GM15510 (cell line): ENCODE data around the gene TTC39C.

ENCODE experiments used
- POLR2A ChIP-seq: IDR thresholded peaks from 3 replicates; pipeline ENCODE4 v1.6.1; 2011; ENCODE audit warnings: borderline replicate concordance; ENCODE audit not compliant: insufficient read length; ENCODE audit errors: extremely low read depth

TTC39C gene

DNA sequence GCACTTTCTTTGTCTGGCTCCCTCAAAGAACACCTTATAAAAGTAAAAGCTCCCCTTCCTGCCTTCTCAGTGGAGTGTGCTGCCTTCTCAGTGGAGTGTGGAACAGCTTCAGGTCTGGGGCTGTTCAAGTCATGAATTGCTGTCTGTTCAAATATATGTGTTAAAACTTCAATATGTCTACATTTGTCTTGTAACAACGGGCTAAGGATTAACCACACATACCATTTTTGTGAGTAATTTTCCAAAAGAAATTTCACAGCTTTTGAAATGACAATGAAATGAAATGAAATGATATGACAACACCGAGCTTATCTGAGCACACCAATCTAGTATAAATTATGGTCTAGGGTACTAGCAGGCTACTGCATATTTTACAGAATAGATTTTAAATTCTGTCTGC is 167.3 kb downstream of the TTC39C start:
- TF ChIP-seq POLR2A: no peak
